H1 (cell line): Measurements from ENCODE around the gene TMEM130.

Experiments used
- ASH2L ChIP-seq: fragments of 200-600, 300-600 bp; sonication (generic); IDR thresholded peaks from one replicate; pipeline ENCODE4 v1.7.1; 2017; ENCODE audit warnings: low read length
- GTF2F1 ChIP-seq: IDR thresholded peaks from 2 replicates; pipeline ENCODE4 v1.6.1; 2012; ENCODE audit warnings: low read depth, low read length, improper control_type of control experiment, borderline replicate concordance
- HDAC2 ChIP-seq, 2 experiments: fragments of 300-600 bp in 1 of 2; sonication (generic) in 1 of 2; IDR thresholded peaks; 2 replicates each; pipeline ENCODE4 v1.6.1; 2011 to 2012; ENCODE audit warnings: low read depth in 2 of 2, low read length in 2 of 2, mild to moderate bottlenecking in 2 of 2, moderate library complexity in 2 of 2, borderline replicate concordance in 1 of 2, inconsistent platforms in 1 of 2
- JUN ChIP-seq: IDR thresholded peaks from 2 replicates; pipeline ENCODE4 v1.6.1; 2011; ENCODE audit warnings: low read depth, mild to moderate bottlenecking, improper control_type of control experiment, low read length
- POLR2A ChIP-seq, 2 experiments: IDR thresholded peaks; 1 replicate in 1 of 2; 2 replicates in 1 of 2; pipeline ENCODE4 v1.6.1; 2011; ENCODE audit warnings: low read depth in 2 of 2, low read length in 2 of 2, mild to moderate bottlenecking in 2 of 2; ENCODE audit errors: control extremely low read depth in 1 of 2
- POLR2AphosphoS5 ChIP-seq: IDR thresholded peaks from 2 replicates; pipeline ENCODE4 v1.6.1; 2011; ENCODE audit warnings: low read depth, low read length
- RAD21 ChIP-seq, 2 experiments: IDR thresholded peaks in 1 of 2; conservative IDR thresholded peaks in 1 of 2; 2 replicates each; pipeline ENCODE4 v1.6.1; 2011; ENCODE audit warnings: low read depth in 2 of 2, low read length in 2 of 2, improper control_type of control experiment in 1 of 2, inconsistent platforms in 1 of 2, mild to moderate bottlenecking in 1 of 2, moderate library complexity in 1 of 2
- SIN3A ChIP-seq, 2 experiments: IDR thresholded peaks in 1 of 2; conservative IDR thresholded peaks in 1 of 2; 2 replicates each; pipeline ENCODE4 v1.6.1; 2011 to 2012; ENCODE audit warnings: low read length in 2 of 2, improper control_type of control experiment in 1 of 2, low read depth in 1 of 2, mild to moderate bottlenecking in 1 of 2
- SP1 ChIP-seq: IDR thresholded peaks from 2 replicates; pipeline ENCODE4 v1.6.1; 2011; ENCODE audit warnings: low read depth, low read length
- TAF1 ChIP-seq: IDR thresholded peaks from 2 replicates; pipeline ENCODE4 v1.6.1; 2011; ENCODE audit warnings: mild to moderate bottlenecking, low read depth, low read length
- YY1 ChIP-seq: IDR thresholded peaks from 2 replicates; pipeline ENCODE4 v1.6.1; 2011; ENCODE audit warnings: low read depth, mild to moderate bottlenecking, low read length
- TF ChIP-seq, protein P1 (sequence below), 3 experiments: IDR thresholded peaks; 1 replicate in 2 of 3; 2 replicates in 1 of 3; pipeline versions ENCODE4 v1.5.1 to v1.6.1; 2011; ENCODE audit warnings: low read length in 3 of 3, mild to moderate bottlenecking in 3 of 3, inconsistent platforms in 2 of 3, low read depth in 1 of 3, moderate library complexity in 1 of 3; ENCODE audit not compliant: insufficient read depth in 1 of 3; ENCODE audit errors: control extremely low read depth in 1 of 3
- TF ChIP-seq, protein P2 (sequence below): IDR thresholded peaks from 2 replicates; pipeline ENCODE4 v1.6.1; 2011; ENCODE audit warnings: low read length, improper control_type of control experiment

DNA sequence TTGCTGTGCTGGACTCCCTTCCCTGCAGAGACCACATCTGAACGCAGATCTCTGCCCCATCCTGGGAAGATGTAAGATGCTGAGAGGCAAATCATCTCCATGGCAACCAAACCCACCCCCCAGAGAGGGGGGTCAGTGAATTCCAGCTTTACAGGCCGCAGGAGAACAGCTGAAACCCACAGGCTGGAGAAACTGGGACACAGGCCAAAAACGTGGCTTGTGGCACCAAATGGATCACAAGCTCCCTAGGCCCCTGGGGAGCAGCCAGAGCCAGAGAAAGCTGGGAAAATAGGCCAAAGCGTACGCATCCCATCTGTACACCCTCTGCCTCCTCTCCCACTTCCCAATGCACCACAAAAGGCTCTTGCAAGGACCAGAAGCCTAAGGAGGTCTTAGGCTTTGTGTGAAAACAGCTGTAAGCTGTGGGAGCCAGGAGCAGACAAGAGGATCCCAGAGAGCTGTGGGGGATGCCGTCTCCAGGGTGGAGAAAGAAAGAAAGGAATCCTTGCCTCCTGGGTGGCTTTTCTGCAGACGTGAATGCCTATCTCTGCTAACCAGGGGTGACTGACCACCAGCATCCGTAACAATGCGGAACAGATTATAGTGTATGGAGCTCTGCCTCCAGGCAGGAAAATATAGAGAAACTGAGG is 59.5 kb downstream of the TMEM130 start:
- no peak for TF ChIP-seq SP1
- TF ChIP-seq, protein P1, sequence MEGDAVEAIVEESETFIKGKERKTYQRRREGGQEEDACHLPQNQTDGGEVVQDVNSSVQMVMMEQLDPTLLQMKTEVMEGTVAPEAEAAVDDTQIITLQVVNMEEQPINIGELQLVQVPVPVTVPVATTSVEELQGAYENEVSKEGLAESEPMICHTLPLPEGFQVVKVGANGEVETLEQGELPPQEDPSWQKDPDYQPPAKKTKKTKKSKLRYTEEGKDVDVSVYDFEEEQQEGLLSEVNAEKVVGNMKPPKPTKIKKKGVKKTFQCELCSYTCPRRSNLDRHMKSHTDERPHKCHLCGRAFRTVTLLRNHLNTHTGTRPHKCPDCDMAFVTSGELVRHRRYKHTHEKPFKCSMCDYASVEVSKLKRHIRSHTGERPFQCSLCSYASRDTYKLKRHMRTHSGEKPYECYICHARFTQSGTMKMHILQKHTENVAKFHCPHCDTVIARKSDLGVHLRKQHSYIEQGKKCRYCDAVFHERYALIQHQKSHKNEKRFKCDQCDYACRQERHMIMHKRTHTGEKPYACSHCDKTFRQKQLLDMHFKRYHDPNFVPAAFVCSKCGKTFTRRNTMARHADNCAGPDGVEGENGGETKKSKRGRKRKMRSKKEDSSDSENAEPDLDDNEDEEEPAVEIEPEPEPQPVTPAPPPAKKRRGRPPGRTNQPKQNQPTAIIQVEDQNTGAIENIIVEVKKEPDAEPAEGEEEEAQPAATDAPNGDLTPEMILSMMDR (IDR thresholded peaks at IDR 0.05; ENCODE audit: control extremely low read depth in 1 of 3, insufficient read depth in 1 of 3, low read depth in 1 of 3, low read length in 3 of 3): no peak
- TF ChIP-seq POLR2A (IDR thresholded peaks at IDR 0.05; ENCODE audit: control extremely low read depth in 1 of 2, low read depth in 2 of 2, low read length in 2 of 2): no peak
- TF ChIP-seq, protein P2, sequence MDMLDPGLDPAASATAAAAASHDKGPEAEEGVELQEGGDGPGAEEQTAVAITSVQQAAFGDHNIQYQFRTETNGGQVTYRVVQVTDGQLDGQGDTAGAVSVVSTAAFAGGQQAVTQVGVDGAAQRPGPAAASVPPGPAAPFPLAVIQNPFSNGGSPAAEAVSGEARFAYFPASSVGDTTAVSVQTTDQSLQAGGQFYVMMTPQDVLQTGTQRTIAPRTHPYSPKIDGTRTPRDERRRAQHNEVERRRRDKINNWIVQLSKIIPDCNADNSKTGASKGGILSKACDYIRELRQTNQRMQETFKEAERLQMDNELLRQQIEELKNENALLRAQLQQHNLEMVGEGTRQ: no peak
- TF ChIP-seq GTF2F1: no peak
- TF ChIP-seq SIN3A (conservative IDR thresholded peaks at IDR 0.05 in 1 of 2, IDR thresholded peaks at IDR 0.05 in 1 of 2; ENCODE audit: low read depth in 1 of 2, low read length in 2 of 2): no peak
- no peak for TF ChIP-seq POLR2AphosphoS5
- TF ChIP-seq ASH2L: no peak
- no peak for TF ChIP-seq TAF1
- TF ChIP-seq JUN: no peak
- TF ChIP-seq RAD21 (IDR thresholded peaks at IDR 0.05 in 1 of 2, conservative IDR thresholded peaks at IDR 0.05 in 1 of 2; ENCODE audit: low read depth in 2 of 2, low read length in 2 of 2): no peak
- no peak for TF ChIP-seq YY1
- no peak for TF ChIP-seq HDAC2 (IDR thresholded peaks at IDR 0.05; ENCODE audit: borderline replicate concordance in 1 of 2, low read depth in 2 of 2, low read length in 2 of 2)
